K562 (cell line): ENCODE data around the gene PRTFDC1. TPM values are rescaled to one million over a fixed set of nuclear protein-coding genes. Genes with fewer than 3 reads are reported as not detected.

Source experiments
- ATAC-seq: fragments of 200-7000 bp; cut with Tn5 transposase; 3 replicates; pipeline ENCODE4 v1.9.1; 2020; ENCODE audit warnings: moderate library complexity
- BruUV-seq: library from RNA; stranded (reverse); fragments of 400-500 nt; replicated peaks from 2 replicates; lab custom pipeline; 2021; lab: Mats Ljungman, UMichigan
- CTCF ChIA-PET: fragments of 300-600 bp; formaldehyde crosslinking; extraction: SDS; loops from one replicate; lab custom pipeline; 2021; ENCODE audit warnings: low intra/inter-chr PET ratio; lab: Yijun Ruan, JAX
- POLR2A ChIA-PET: fragments of 300-600, 350-650 bp; sonication (Branson Sonifier 250); formaldehyde crosslinking; extraction: SDS; loops from one replicate; lab custom pipeline; 2021; ENCODE audit warnings: antibody characterized with exemption, inconsistent platforms; lab: Yijun Ruan, JAX
- DNase-seq, 4 experiments: peaks; one replicate each; pipeline versions ENCODE4 v3.0.0 to v3.0.0-alpha.2; 2011 to 2018; ENCODE audit warnings: low spot score in 3 of 4, mixed read lengths in 3 of 4; ENCODE audit errors: extremely low read depth in 1 of 4
- FAIRE-seq: peaks from 2 replicates; lab custom pipeline; 2011; peaks lifted over from hg19 to GRCh38; lab: Jason Lieb, UNC
- H2AFZ ChIP-seq: 2 replicates; pipeline ENCODE4 v1.6.0; 2011; ENCODE audit warnings: low read depth, low read length, control low read depth, inconsistent platforms
- H3K27ac ChIP-seq: fragments of 200-600 bp; 3 replicates; pipeline ENCODE4 v1.8.0; 2011; ENCODE audit warnings: low read depth, mild to moderate bottlenecking, control low read depth, inconsistent platforms, low read length, moderate library complexity, mixed read lengths; ENCODE audit errors: extremely low read depth
- H3K27me3 ChIP-seq, 2 experiments: fragments of 300-600 bp in 1 of 2; 2 replicates in 1 of 2; 3 replicates in 1 of 2; pipeline versions ENCODE4 v1.6.0 to v1.8.0; 2011; ENCODE audit warnings: inconsistent platforms in 2 of 2, low read length in 2 of 2, mild to moderate bottlenecking in 1 of 2, mixed read lengths in 1 of 2, moderate library complexity in 1 of 2; ENCODE audit not compliant: control insufficient read depth in 2 of 2, insufficient read depth in 2 of 2
- H3K36me3 ChIP-seq: fragments of 300-600 bp; 3 replicates; pipeline ENCODE4 v1.8.0; 2011; ENCODE audit warnings: mild to moderate bottlenecking, low read length, inconsistent platforms; ENCODE audit not compliant: control insufficient read depth, insufficient read depth
- H3K4me1 ChIP-seq, 2 experiments: fragments of 200-600 bp in 1 of 2; replicated peaks in 1 of 2; 2 replicates in 1 of 2; 3 replicates in 1 of 2; pipeline versions ENCODE4 v1.5.1 to v1.8.0; 2011; ENCODE audit warnings: inconsistent platforms in 2 of 2, low read length in 2 of 2, mild to moderate bottlenecking in 1 of 2, mixed read lengths in 1 of 2, moderate library complexity in 1 of 2; ENCODE audit not compliant: control insufficient read depth in 2 of 2, insufficient read depth in 2 of 2
- H3K4me2 ChIP-seq: 2 replicates; pipeline ENCODE4 v1.6.1; 2011; ENCODE audit warnings: low read length, control low read depth, inconsistent platforms, mixed read lengths; ENCODE audit not compliant: insufficient read depth
- H3K4me3 ChIP-seq: fragments of 200-600 bp; sonication (generic), shearing (Covaris generic); 2 replicates; pipeline ENCODE4 v1.5.1; 2016; ENCODE audit warnings: control low read depth, inconsistent platforms
- H3K79me2 ChIP-seq: fragments of 200-600 bp; 3 replicates; pipeline ENCODE4 v1.8.0; 2011; ENCODE audit warnings: low read length, inconsistent platforms; ENCODE audit not compliant: control insufficient read depth, insufficient read depth
- H3K9ac ChIP-seq, 2 experiments: 2 replicates each; pipeline versions ENCODE4 v1.6.0 to v1.6.1; 2011; ENCODE audit warnings: low read depth in 2 of 2, low read length in 2 of 2, control low read depth in 1 of 2, inconsistent platforms in 1 of 2, mild to moderate bottlenecking in 1 of 2, mixed read lengths in 1 of 2; ENCODE audit not compliant: insufficient read depth in 1 of 2
- H3K9me1 ChIP-seq: one replicate; pipeline ENCODE4 v1.6.0; 2011; ENCODE audit warnings: inconsistent platforms, mild to moderate bottlenecking, low read length, moderate library complexity; ENCODE audit not compliant: control insufficient read depth, insufficient read depth
- H3K9me3 ChIP-seq: replicated peaks from 2 replicates; pipeline ENCODE4 v1.5.1; 2011; ENCODE audit warnings: low read depth, low read length, inconsistent platforms; ENCODE audit not compliant: control insufficient read depth, insufficient read depth
- H4K20me1 ChIP-seq: replicated peaks from 2 replicates; pipeline ENCODE4 v1.6.1; 2011; ENCODE audit warnings: low read length, inconsistent platforms, mixed read lengths; ENCODE audit not compliant: control insufficient read depth, insufficient read depth
- ATF3 ChIP-seq, 2 experiments: fragments of 450-650 bp in 1 of 2; sonication (generic) in 1 of 2; formaldehyde crosslinking in 1 of 2; IDR thresholded peaks in 1 of 2; conservative IDR thresholded peaks in 1 of 2; 2 replicates each; pipeline versions ENCODE4 v1.6.1 to v1.8.1; 2016 to 2023; ENCODE audit warnings: mild to moderate bottlenecking in 2 of 2, moderate library complexity in 2 of 2, inconsistent platforms in 1 of 2, missing genetic modification reagents in 1 of 2
- DPF2 ChIP-seq: fragments of 450-650 bp; IDR thresholded peaks from 2 replicates; pipeline ENCODE4 v1.6.1; 2016
- E2F4 ChIP-seq: sonication (generic); formaldehyde crosslinking; IDR thresholded peaks from 2 replicates; pipeline ENCODE4 v1.8.0; 2022; ENCODE audit warnings: mild to moderate bottlenecking, low read depth, missing genetic modification reagents
- EGR1 ChIP-seq: fragments of 450-650 bp; conservative IDR thresholded peaks from 2 replicates; pipeline ENCODE4 v1.6.1; 2017; ENCODE audit warnings: mild to moderate bottlenecking
- ELK1 ChIP-seq: sonication (generic); formaldehyde crosslinking; IDR thresholded peaks from 2 replicates; pipeline ENCODE4 v1.8.1; 2022; ENCODE audit warnings: missing genetic modification reagents
- FIP1L1 ChIP-seq: fragments of 200-400 bp; formaldehyde crosslinking; IDR thresholded peaks from 2 replicates; pipeline ENCODE4 v1.6.1; 2018; ENCODE audit warnings: mild to moderate bottlenecking, low read depth, low read length; ENCODE audit not compliant: poor library complexity, severe bottlenecking
- FOXJ3 ChIP-seq: sonication (generic); formaldehyde crosslinking; IDR thresholded peaks from 2 replicates; pipeline ENCODE4 v1.4.0; 2020; ENCODE audit warnings: mild to moderate bottlenecking, missing genetic modification reagents
- IRF2 ChIP-seq: sonication (generic); formaldehyde crosslinking; IDR thresholded peaks from 2 replicates; pipeline ENCODE4 v1.8.1; 2022; ENCODE audit warnings: mild to moderate bottlenecking, missing genetic modification reagents
- JUN ChIP-seq, 2 experiments: sonication (generic) in 1 of 2; formaldehyde crosslinking in 1 of 2; IDR thresholded peaks; 2 replicates each; pipeline versions ENCODE4 v1.6.1 to v1.8.0; 2012 to 2022; ENCODE audit warnings: borderline replicate concordance in 2 of 2, mild to moderate bottlenecking in 2 of 2, improper control_type of control experiment in 1 of 2, low read depth in 1 of 2, low read length in 1 of 2, missing genetic modification reagents in 1 of 2
- JUND ChIP-seq, 2 experiments: IDR thresholded peaks; 2 replicates in 1 of 2; 3 replicates in 1 of 2; pipeline ENCODE4 v1.6.1; 2011; ENCODE audit warnings: borderline replicate concordance in 2 of 2, low read depth in 2 of 2, low read length in 2 of 2, improper control_type of control experiment in 1 of 2, missing biosample characterization in 1 of 2, missing genetic modification characterization in 1 of 2, missing genetic modification reagents in 1 of 2
- NCOA4 ChIP-seq: fragments of 450-650 bp; IDR thresholded peaks from 2 replicates; pipeline ENCODE4 v1.6.1; 2018; ENCODE audit warnings: mild to moderate bottlenecking; ENCODE audit not compliant: partially characterized antibody
- NFIC ChIP-seq: fragments of 450-650 bp; IDR thresholded peaks from 2 replicates; pipeline ENCODE4 v1.6.1; 2017; ENCODE audit warnings: mild to moderate bottlenecking, inconsistent platforms
- SFPQ ChIP-seq: fragments of 200-400 bp; formaldehyde crosslinking; IDR thresholded peaks from 2 replicates; pipeline ENCODE4 v1.6.1; 2017; ENCODE audit warnings: mild to moderate bottlenecking, low read depth, low read length, moderate library complexity
- ZNF384 ChIP-seq: IDR thresholded peaks from 2 replicates; pipeline ENCODE4 v1.6.1; 2012; ENCODE audit warnings: low read depth, low read length, improper control_type of control experiment
- WGBS: fragments of 100-300 bp; shearing (Covaris generic); methylation state at CpG from one replicate; pipeline ENCODE4 v1.1.6; 2016; ENCODE audit warnings: low coverage, mixed read lengths; ENCODE audit not compliant: insufficient coverage; ENCODE audit errors: missing lambda C conversion rate; 5-methylcytosine and 5-hydroxymethylcytosine counted together
- in situ Hi-C: fragments of 300-500 bp; cut with MboI; formaldehyde crosslinking; loops from 4 replicates; pipeline ENCODE4 v1.15.0; 2018; ENCODE audit warnings: inconsistent platforms, mixed read lengths
- intact Hi-C: fragments of 100-400 bp; cut with micrococcal nuclease; formaldehyde crosslinking; loops from 2 replicates; pipeline ENCODE4 v1.14.2; 2022
- polyA plus RNA-seq, 8 experiments: library from polyadenylated mRNA; depleted of rRNA in 4 of 8; stranded (reverse) in 5 of 8; unstranded in 3 of 8; fragments of >200 nt; fragmentation: Nextera tagmentation in 2 of 8; fragmentation: Illumina TruSeq in 1 of 8; extraction: Ambion mirVana in 2 of 8; extraction: Trizol in 1 of 8; gene quantifications; 2 replicates each; pipeline versions ENCODE4 v1.2.1 to v1.2.3, GENCODE V29; 2011 to 2014; ENCODE audit warnings: inconsistent platforms in 1 of 8, missing spikeins in 1 of 8
- total RNA-seq, 7 experiments: library from RNA; depleted of rRNA in 6 of 7; stranded (reverse); fragments of >200 nt in 6 of 7; fragmentation: Illumina TruSeq in 2 of 7; extraction: Trizol in 2 of 7; gene quantifications; 2 replicates each; pipeline versions ENCODE4 v1.2.1 to v1.2.3, GENCODE V29; 2011 to 2021; ENCODE audit warnings: low replicate concordance in 1 of 7

Gene PRTFDC1
- total and polyA plus RNA-seq, 9 of the 15 experiments (the other 6 are each of a cell fraction or from before 2014, with no cell fraction given): 7.0 to 27.6 (median 10.0) TPM

GRCh38 chr10:24814568-24815313 is 137.7 kb downstream of the PRTFDC1 start:
- Histone ChIP-seq H3K79me2 (no peaks in the 10 kb centered on the region), H4K20me1 (no peaks in the 10 kb centered on the region), H3K9ac (no peak overlapping the region), H3K4me3 (no peak overlapping the region), H3K9me3 (no peaks in the 10 kb centered on the region), H3K27ac (no peak overlapping the region), H3K27me3 (no peaks in the 10 kb centered on the region), H2AFZ (no peak overlapping the region), H3K9me1 (no peaks in the 10 kb centered on the region), H3K4me2 (no peak overlapping the region), H3K36me3 (no peaks in the 10 kb centered on the region), H3K4me1 (no peaks in the 10 kb centered on the region; a peak in 1 of 5 replicates)
- ATAC-seq (no peak; the same call in 2 of the 3 replicates), FAIRE-seq (peak; percentile 67), DNase-seq (peak in 1 of 4 experiments; percentile 15)
- in situ Hi-C loops (no loop called here), intact Hi-C loops (no loop called here)
- ChIA-PET POLR2A (interaction anchor here (0.7 to 1.7 kb wide), 5 partner anchors 9 to 678 kb away, joined by 3 to 4 read pairs (median 4); no protein-coding TSS in a partner anchor), CTCF (no interaction called here)
- 40% methylated on average over 11 of the region's 11 CpGs for WGBS
- no TSS peak for BruUV-seq
- TF ChIP-seq E2F4 (CRISPR knock-in tag) (no peak), JUN (IDR thresholded peaks at IDR 0.05; ENCODE audit: borderline replicate concordance, low read depth, low read length) (peak; percentile 60; the same call in 1 of the 2 replicates), JUN (CRISPR knock-in tag; IDR thresholded peaks at IDR 0.05; ENCODE audit: borderline replicate concordance) (no peak), FOXJ3 (CRISPR knock-in tag) (no peak), ATF3 (IDR thresholded peaks at IDR 0.05) (peak; percentile 62), ATF3 (CRISPR knock-in tag; conservative IDR thresholded peaks at IDR 0.05) (no peak), IRF2 (CRISPR knock-in tag) (no peak), DPF2 (0 out of 2 replicates have a peak, but pooled peaks have one; percentile 14), EGR1 (no peak), ELK1 (CRISPR knock-in tag) (no peak), FIP1L1 (no peak), ZNF384 (peak; percentile 26; the same call in 1 of the 2 replicates), SFPQ (no peak), NFIC (no peak), NCOA4 (no peak), JUND (IDR thresholded peaks at IDR 0.05; ENCODE audit: borderline replicate concordance, low read depth, low read length) (peak; percentile 62; the same call in 1 of the 2 replicates), JUND (tag; IDR thresholded peaks at IDR 0.05; ENCODE audit: borderline replicate concordance, low read depth, low read length) (no peak)
